Measurements from ENCODE around the gene LDLR.

DNA sequence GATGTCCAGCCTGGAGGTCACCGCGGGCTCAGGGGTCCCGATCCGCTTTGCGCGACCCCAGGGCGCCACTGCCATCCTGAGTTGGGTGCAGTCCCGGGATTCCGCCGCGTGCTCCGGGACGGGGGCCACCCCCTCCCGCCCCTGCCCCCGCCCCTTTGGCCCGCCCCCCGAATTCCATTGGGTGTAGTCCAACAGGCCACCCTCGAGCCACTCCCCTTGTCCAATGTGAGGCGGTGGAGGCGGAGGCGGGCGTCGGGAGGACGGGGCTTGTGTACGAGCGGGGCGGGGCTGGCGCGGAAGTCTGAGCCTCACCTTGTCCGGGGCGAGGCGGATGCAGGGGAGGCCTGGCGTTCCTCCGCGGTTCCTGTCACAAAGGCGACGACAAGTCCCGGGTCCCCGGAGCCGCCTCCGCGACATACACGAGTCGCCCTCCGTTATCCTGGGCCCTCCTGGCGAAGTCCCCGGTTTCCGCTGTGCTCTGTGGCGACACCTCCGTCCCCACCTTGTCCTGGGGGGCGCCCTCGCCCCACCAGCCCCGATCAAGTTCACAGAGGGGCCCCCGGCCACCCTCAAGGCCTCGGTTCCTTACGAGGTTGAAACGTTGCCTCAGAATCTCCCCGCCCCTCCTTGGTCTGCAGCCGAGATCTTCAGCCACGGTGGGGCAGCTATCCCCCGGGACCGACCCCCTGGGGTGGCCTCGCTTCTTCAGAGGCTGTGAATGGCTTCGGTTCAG lies 1.2 kb downstream of the LDLR start:
- TF ChIP-seq, protein P1, sequence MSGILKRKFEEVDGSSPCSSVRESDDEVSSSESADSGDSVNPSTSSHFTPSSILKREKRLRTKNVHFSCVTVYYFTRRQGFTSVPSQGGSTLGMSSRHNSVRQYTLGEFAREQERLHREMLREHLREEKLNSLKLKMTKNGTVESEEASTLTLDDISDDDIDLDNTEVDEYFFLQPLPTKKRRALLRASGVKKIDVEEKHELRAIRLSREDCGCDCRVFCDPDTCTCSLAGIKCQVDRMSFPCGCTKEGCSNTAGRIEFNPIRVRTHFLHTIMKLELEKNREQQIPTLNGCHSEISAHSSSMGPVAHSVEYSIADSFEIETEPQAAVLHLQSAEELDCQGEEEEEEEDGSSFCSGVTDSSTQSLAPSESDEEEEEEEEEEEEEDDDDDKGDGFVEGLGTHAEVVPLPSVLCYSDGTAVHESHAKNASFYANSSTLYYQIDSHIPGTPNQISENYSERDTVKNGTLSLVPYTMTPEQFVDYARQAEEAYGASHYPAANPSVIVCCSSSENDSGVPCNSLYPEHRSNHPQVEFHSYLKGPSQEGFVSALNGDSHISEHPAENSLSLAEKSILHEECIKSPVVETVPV (CRISPR knock-in tag; IDR thresholded peaks at IDR 0.05): no peak
- TF ChIP-seq ZNF565 (CRISPR knock-in tag; conservative IDR thresholded peaks at IDR 0.05; ENCODE audit: low read depth): no peak
- no peak for TF ChIP-seq PPARA (CRISPR knock-in tag; IDR thresholded peaks at IDR 0.05; ENCODE audit: borderline replicate concordance)
- no peak for TF ChIP-seq ZFP3 (CRISPR knock-in tag; IDR thresholded peaks at IDR 0.05)
- TF ChIP-seq, protein P2, sequence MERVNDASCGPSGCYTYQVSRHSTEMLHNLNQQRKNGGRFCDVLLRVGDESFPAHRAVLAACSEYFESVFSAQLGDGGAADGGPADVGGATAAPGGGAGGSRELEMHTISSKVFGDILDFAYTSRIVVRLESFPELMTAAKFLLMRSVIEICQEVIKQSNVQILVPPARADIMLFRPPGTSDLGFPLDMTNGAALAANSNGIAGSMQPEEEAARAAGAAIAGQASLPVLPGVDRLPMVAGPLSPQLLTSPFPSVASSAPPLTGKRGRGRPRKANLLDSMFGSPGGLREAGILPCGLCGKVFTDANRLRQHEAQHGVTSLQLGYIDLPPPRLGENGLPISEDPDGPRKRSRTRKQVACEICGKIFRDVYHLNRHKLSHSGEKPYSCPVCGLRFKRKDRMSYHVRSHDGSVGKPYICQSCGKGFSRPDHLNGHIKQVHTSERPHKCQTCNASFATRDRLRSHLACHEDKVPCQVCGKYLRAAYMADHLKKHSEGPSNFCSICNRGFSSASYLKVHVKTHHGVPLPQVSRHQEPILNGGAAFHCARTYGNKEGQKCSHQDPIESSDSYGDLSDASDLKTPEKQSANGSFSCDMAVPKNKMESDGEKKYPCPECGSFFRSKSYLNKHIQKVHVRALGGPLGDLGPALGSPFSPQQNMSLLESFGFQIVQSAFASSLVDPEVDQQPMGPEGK (CRISPR knock-in tag; IDR thresholded peaks at IDR 0.05; ENCODE audit: borderline replicate concordance): 0 out of 2 replicates have a peak, but pooled peaks have one; percentile 61
- TF ChIP-seq, protein P3, sequence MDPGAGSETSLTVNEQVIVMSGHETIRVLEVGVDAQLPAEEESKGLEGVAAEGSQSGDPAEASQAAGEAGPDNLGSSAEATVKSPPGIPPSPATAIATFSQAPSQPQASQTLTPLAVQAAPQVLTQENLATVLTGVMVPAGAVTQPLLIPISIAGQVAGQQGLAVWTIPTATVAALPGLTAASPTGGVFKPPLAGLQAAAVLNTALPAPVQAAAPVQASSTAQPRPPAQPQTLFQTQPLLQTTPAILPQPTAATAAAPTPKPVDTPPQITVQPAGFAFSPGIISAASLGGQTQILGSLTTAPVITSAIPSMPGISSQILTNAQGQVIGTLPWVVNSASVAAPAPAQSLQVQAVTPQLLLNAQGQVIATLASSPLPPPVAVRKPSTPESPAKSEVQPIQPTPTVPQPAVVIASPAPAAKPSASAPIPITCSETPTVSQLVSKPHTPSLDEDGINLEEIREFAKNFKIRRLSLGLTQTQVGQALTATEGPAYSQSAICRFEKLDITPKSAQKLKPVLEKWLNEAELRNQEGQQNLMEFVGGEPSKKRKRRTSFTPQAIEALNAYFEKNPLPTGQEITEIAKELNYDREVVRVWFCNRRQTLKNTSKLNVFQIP (CRISPR knock-in tag; IDR thresholded peaks at IDR 0.05; ENCODE audit: borderline replicate concordance, low read depth): no peak
- no peak for TF ChIP-seq TCF4 (CRISPR knock-in tag; IDR thresholded peaks at IDR 0.05; ENCODE audit: borderline replicate concordance)
- no peak for TF ChIP-seq ZC3H10 (CRISPR knock-in tag; IDR thresholded peaks at IDR 0.05)
- TF ChIP-seq RARB (CRISPR knock-in tag; IDR thresholded peaks at IDR 0.05): no peak
- TF ChIP-seq ZNF70 (CRISPR knock-in tag; IDR thresholded peaks at IDR 0.05): no peak
- no peak for TF ChIP-seq ISL1 (CRISPR knock-in tag; IDR thresholded peaks at IDR 0.05)
- no peak for TF ChIP-seq BACH2 (CRISPR knock-in tag; IDR thresholded peaks at IDR 0.05; ENCODE audit: borderline replicate concordance)
- no peak for TF ChIP-seq ZNF8 (CRISPR knock-in tag; IDR thresholded peaks at IDR 0.05)
- TF ChIP-seq, protein P4, sequence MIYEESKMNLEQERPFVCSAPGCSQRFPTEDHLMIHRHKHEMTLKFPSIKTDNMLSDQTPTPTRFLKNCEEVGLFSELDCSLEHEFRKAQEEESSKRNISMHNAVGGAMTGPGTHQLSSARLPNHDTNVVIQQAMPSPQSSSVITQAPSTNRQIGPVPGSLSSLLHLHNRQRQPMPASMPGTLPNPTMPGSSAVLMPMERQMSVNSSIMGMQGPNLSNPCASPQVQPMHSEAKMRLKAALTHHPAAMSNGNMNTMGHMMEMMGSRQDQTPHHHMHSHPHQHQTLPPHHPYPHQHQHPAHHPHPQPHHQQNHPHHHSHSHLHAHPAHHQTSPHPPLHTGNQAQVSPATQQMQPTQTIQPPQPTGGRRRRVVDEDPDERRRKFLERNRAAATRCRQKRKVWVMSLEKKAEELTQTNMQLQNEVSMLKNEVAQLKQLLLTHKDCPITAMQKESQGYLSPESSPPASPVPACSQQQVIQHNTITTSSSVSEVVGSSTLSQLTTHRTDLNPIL (CRISPR knock-in tag; IDR thresholded peaks at IDR 0.05; ENCODE audit: low read depth): no peak

Measured in SK-N-SH treated with all-trans-retinoic acid at 6 μM for 48 hours (cell line).